CD4-positive, alpha-beta T cell (primary cell): Measurements from ENCODE around the gene ZNF428. TPM values are rescaled to one million over a fixed set of nuclear protein-coding genes. Genes with fewer than 3 reads are reported as not detected.

Experiments
- ATAC-seq: fragments of 200-7000 bp; cut with Tn5 transposase; one replicate; pipeline ENCODE4 v1.10.0; 2022; ENCODE audit warnings: mild to moderate bottlenecking; ENCODE audit not compliant: poor library complexity
- CTCF ChIA-PET: fragments of 350-600 bp; sonication (Branson Sonifier 250); formaldehyde crosslinking; loops from one replicate; lab custom pipeline; 2021; ENCODE audit warnings: antibody characterized with exemption, inconsistent platforms; lab: Charles Lee
- POLR2A ChIA-PET: fragments of 350-600 bp; sonication (Branson Sonifier 250); formaldehyde crosslinking; loops from one replicate; lab custom pipeline; 2021; ENCODE audit warnings: antibody characterized with exemption, inconsistent platforms; lab: Charles Lee
- DNase-seq, 14 experiments: peaks; one replicate each; pipeline ENCODE4 v3.0.0-alpha.2; 2013 to 2020; ENCODE audit warnings: mixed read lengths in 2 of 14
- H3K27ac ChIP-seq, 2 donors: one replicate each; pipeline versions ENCODE4 v1.5.1 to v1.7.0; 2013; ENCODE audit warnings: low read length in 2 of 2, low read depth in 1 of 2, mild to moderate bottlenecking in 1 of 2
- H3K27me3 ChIP-seq, 2 experiments: 1 replicate in 1 of 2; 2 replicates in 1 of 2; pipeline versions ENCODE4 v1.6.1 to v1.7.0; 2013; ENCODE audit warnings: low read length in 2 of 2, control low read depth in 1 of 2, mild to moderate bottlenecking in 1 of 2, moderate library complexity in 1 of 2; ENCODE audit not compliant: insufficient read depth in 2 of 2, control insufficient read depth in 1 of 2
- H3K36me3 ChIP-seq: one replicate; pipeline ENCODE4 v1.6.1; 2013; ENCODE audit warnings: low read length, control low read depth; ENCODE audit not compliant: insufficient read depth
- H3K4me1 ChIP-seq: one replicate; pipeline ENCODE4 v1.6.1; 2013; ENCODE audit warnings: low read length, control low read depth; ENCODE audit not compliant: insufficient read depth
- H3K4me3 ChIP-seq: one replicate; pipeline ENCODE4 v1.5.1; 2013; ENCODE audit warnings: mild to moderate bottlenecking, low read length, moderate library complexity
- H3K9me3 ChIP-seq, 2 experiments: 1 replicate in 1 of 2; 2 replicates in 1 of 2; pipeline versions ENCODE4 v1.6.1 to v1.7.0; 2013; ENCODE audit warnings: low read length in 2 of 2, mild to moderate bottlenecking in 2 of 2, control low read depth in 1 of 2, moderate library complexity in 1 of 2; ENCODE audit not compliant: control insufficient read depth in 1 of 2, insufficient read depth in 1 of 2
- H3K27ac Mint-ChIP-seq: one replicate; pipeline ENCODE4 v1.8.0; 2020; ENCODE audit warnings: mixed read lengths
- H3K27me3 Mint-ChIP-seq: one replicate; pipeline ENCODE4 v1.8.0; 2021; ENCODE audit warnings: mixed read lengths
- H3K36me3 Mint-ChIP-seq: one replicate; pipeline ENCODE4 v1.8.0; 2021; ENCODE audit warnings: low read depth, mixed read lengths
- H3K4me1 Mint-ChIP-seq: one replicate; pipeline ENCODE4 v1.8.0; 2021; ENCODE audit warnings: low read depth, mixed read lengths
- H3K4me3 Mint-ChIP-seq: one replicate; pipeline ENCODE4 v1.8.0; 2020; ENCODE audit warnings: mild to moderate bottlenecking, mixed read lengths
- H3K9me3 Mint-ChIP-seq: one replicate; pipeline ENCODE4 v1.8.0; 2020; ENCODE audit warnings: mixed read lengths
- CTCF ChIP-seq: fragments of 200-600 bp; IDR thresholded peaks from one replicate; pipeline ENCODE4 v1.8.0; 2022; ENCODE audit warnings: antibody characterized with exemption, mild to moderate bottlenecking
- intact Hi-C, 2 experiments: fragments of 100-400 bp; cut with DNase I in 1 of 2; cut with micrococcal nuclease in 1 of 2; formaldehyde crosslinking; loops; one replicate each; pipeline versions ENCODE4 v1.15.1 to v1.9.0; 2023 to 2025; cut with DNase I, micrococcal nuclease
- total RNA-seq, 174 experiments: library from RNA in 2 of 174; stranded (reverse) in 2 of 174; gene quantifications; one replicate each; pipeline ENCODE4 v1.2.3 and lab custom pipeline; 2021 to 2026

ZNF428 gene
- total RNA-seq, 2 experiments from 2014 or later: 22.3 to 24.8 TPM

DNA sequence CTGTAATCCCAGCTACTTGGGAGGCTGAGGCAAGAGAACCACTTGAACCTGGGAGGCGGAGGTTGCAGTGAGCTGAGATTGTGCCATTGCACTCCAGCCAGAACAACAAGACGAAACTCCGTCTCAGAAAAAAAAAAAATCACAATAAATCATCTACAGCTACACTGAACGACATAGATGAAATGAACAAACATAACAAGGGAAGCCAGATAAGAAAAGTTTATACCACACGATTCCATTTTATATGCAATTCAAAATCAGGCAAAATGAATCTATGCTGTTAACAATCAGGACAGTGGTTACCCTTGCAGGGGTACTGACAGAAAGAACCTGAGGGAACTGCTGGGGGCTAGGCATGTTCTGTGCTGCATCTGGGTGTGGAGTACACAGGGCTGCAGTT lies 49.8 kb downstream of the ZNF428 start:
- H3K36me3 Mint-ChIP-seq: peaks cover 16% of the 10 kb centered on the region
- Histone ChIP-seq H3K27me3 (no peaks in the 10 kb centered on the region), H3K27ac (no peak overlapping the region), H3K36me3 (no peaks in the 10 kb centered on the region), H3K9me3 (no peaks in the 10 kb centered on the region), H3K4me1 (peaks cover 17% of the 10 kb centered on the region), H3K4me3 (no peak overlapping the region)
- peak overlapping the region; percentile 52 for H3K27ac Mint-ChIP-seq
- POLR2A ChIA-PET: no interaction called here
- no peaks in the 10 kb centered on the region for H3K9me3 Mint-ChIP-seq
- CTCF ChIA-PET: interaction anchor here (0.7 kb wide), 1 partner anchor 14 kb away, joined by 4 read pairs; no protein-coding TSS in a partner anchor
- H3K27me3 Mint-ChIP-seq: no peaks in the 10 kb centered on the region
- ATAC-seq (no peak), DNase-seq (no peak)
- no peak overlapping the region for H3K4me3 Mint-ChIP-seq
- no peak for TF ChIP-seq CTCF
- intact Hi-C loops: no loop called here
- peaks cover 43% of the 10 kb centered on the region for H3K4me1 Mint-ChIP-seq

GRCh38 chr19:43564800-43565199 lies 54.6 kb downstream of the ZNF428 start:
- no peaks in the 10 kb centered on the region for H3K27me3 Mint-ChIP-seq

DNA sequence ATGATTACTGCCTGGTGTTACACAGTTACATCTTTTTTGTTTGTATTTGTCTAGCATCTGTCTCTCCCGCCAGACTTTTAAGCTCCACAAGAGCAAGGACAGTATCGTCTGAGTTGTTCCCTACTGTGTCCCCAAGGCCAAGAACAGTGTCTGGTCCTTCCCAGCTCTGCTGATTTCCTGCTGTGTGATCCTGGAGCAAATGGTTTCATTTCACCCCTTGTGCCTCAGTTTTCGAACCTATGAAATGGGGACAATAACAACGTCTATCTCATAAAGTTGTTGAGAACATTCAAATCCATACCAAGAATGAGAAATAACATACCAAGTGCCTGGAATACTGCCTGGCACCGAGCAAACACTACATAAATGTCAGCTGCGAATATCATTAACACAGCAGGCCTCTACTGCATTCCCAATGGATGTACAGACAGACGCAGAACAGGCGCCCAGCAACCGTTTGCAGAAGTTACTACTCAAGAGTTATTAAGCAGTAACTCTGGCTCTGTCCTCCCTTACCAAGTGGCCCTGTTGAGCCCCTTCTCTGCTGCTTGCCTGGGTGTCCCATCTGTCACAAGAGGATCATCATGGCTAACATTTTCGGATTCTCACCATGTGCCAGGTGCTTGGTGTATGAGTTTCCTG lies 55.5 kb downstream of the ZNF428 start:
- CTCF ChIA-PET: interaction anchor here (1.1 to 6.0 kb wide), 2 partner anchors 9 to 31 kb away, joined by 5 to 31 read pairs; partner anchors contain the start of genes IRGQ and ZNF576
- peak overlapping the region; percentile 28 for H3K4me3 Mint-ChIP-seq
- peak overlapping the region; percentile 82 to 93 for H3K27ac ChIP-seq

More at GRCh38 chr19:43564800-43565199, 54.6 kb downstream of the ZNF428 start:
- Histone ChIP-seq H3K36me3 (peaks cover 8% of the 10 kb centered on the region), H3K9me3 (no peaks in the 10 kb centered on the region), H3K4me1 (peaks cover 50% of the 10 kb centered on the region), H3K27ac (no peak overlapping the region), H3K27me3 (no peaks in the 10 kb centered on the region), H3K4me3 (no peak overlapping the region)
- Mint-ChIP-seq H3K4me3 (peak overlapping the region; percentile 23), H3K36me3 (peaks cover 24% of the 10 kb centered on the region), H3K9me3 (no peaks in the 10 kb centered on the region), H3K27ac (peak overlapping the region; percentile 96), H3K4me1 (peaks cover 61% of the 10 kb centered on the region)
- TF ChIP-seq CTCF: no peak
- ChIA-PET POLR2A (interaction anchor here (0.6 to 6.4 kb wide), 5 partner anchors 9 to 64 kb away, joined by 3 to 40 read pairs (median 4); partner anchors contain the start of genes IRGQ, PHLDB3 and ZNF576), CTCF (interaction anchor here (0.6 to 1.3 kb wide), 3 partner anchors 10 to 54 kb away, joined by 3 to 5 read pairs (median 5); no protein-coding TSS in a partner anchor)
- intact Hi-C loops: loop anchor here in 1 of 2 experiments (5.0 kb wide), 1 partner anchor 37 kb away; the partner anchor contains the start of gene ETHE1
- DNase-seq: peak in 1 of 14 experiments; percentile 23
- ATAC-seq: no peak

More for the DNA sequence above, 55.5 kb downstream of the ZNF428 start:
- no peak for ATAC-seq
- POLR2A ChIA-PET: interaction anchor here (1.1 to 6.4 kb wide), 3 partner anchors 9 to 32 kb away, joined by 3 to 40 read pairs (median 5); partner anchors contain the start of genes IRGQ and ZNF576
- peaks cover 50% of the 10 kb centered on the region for H3K4me1 ChIP-seq
- H3K27ac Mint-ChIP-seq: peak overlapping the region; percentile 96
- H3K9me3 Mint-ChIP-seq: no peaks in the 10 kb centered on the region
- no peaks in the 10 kb centered on the region for H3K27me3 Mint-ChIP-seq
- no peaks in the 10 kb centered on the region for H3K27me3 ChIP-seq
- no peaks in the 10 kb centered on the region for H3K9me3 ChIP-seq
- intact Hi-C loops: loop anchor here in 1 of 2 experiments (5.0 kb wide), 1 partner anchor 37 kb away; the partner anchor contains the start of gene ETHE1
- TF ChIP-seq CTCF: no peak
- peaks cover 29% of the 10 kb centered on the region for H3K36me3 Mint-ChIP-seq
- peaks cover 8% of the 10 kb centered on the region for H3K36me3 ChIP-seq
- H3K4me1 Mint-ChIP-seq: peaks cover 62% of the 10 kb centered on the region
- no peak overlapping the region for H3K4me3 ChIP-seq
- no peak for DNase-seq
